Panc1 (cell line): Measurements from ENCODE around the gene NRDC. TPM values are rescaled to one million over a fixed set of nuclear protein-coding genes. Genes with fewer than 3 reads are reported as not detected.
A peak's percentile ranks its signal among the peaks of the same experiment; 100 is the strongest.

Source experiments
- ATAC-seq: fragments of 200-7000 bp; cut with Tn5 transposase; 2 replicates; pipeline ENCODE4 v1.9.1; 2020; ENCODE audit warnings: mild to moderate bottlenecking, moderate library complexity
- BruUV-seq: library from RNA; stranded (reverse); fragments of 400-500 nt; replicated peaks from 2 replicates; lab custom pipeline; 2021; lab: Mats Ljungman, UMichigan
- CTCF ChIA-PET: fragments of 300-600 bp; sonication (Branson Sonifier 250); formaldehyde crosslinking; loops from one replicate; lab custom pipeline; 2022; ENCODE audit warnings: antibody characterized with exemption; lab: Charles Lee
- POLR2A ChIA-PET: fragments of 300-600 bp; sonication (Branson Sonifier 250); formaldehyde crosslinking; loops from one replicate; lab custom pipeline; 2022; ENCODE audit warnings: antibody characterized with exemption; lab: Charles Lee
- DNase-seq: peaks from one replicate; pipeline ENCODE4 v3.0.0-alpha.2; 2010; ENCODE audit warnings: low read depth, low spot score
- H3K27ac ChIP-seq: 2 replicates; pipeline ENCODE4 v1.5.1; 2011; ENCODE audit warnings: mild to moderate bottlenecking, low read length, inconsistent platforms
- H3K27me3 ChIP-seq: fragments of 200-500 bp; sonication (Bioruptor generic); 2 replicates; pipeline ENCODE4 v1.6.0; 2014; ENCODE audit warnings: low read length, inconsistent platforms; ENCODE audit not compliant: control insufficient read depth, insufficient read depth
- H3K36me3 ChIP-seq: fragments of 200-500 bp; sonication (Bioruptor generic); 2 replicates; pipeline ENCODE4 v1.5.1; 2014; ENCODE audit warnings: inconsistent platforms, mild to moderate bottlenecking, low read length, moderate library complexity; ENCODE audit not compliant: control insufficient read depth, insufficient read depth
- H3K4me1 ChIP-seq: 2 replicates; pipeline ENCODE4 v1.5.1; 2011; ENCODE audit warnings: inconsistent platforms, mild to moderate bottlenecking, low read length, moderate library complexity; ENCODE audit not compliant: control insufficient read depth, insufficient read depth
- H3K4me3 ChIP-seq, 2 experiments: 2 replicates each; pipeline ENCODE4 v1.5.1; 2011 to 2012; ENCODE audit warnings: low read depth in 2 of 2, low read length in 2 of 2, mild to moderate bottlenecking in 2 of 2, inconsistent platforms in 1 of 2, moderate library complexity in 1 of 2
- H3K9me3 ChIP-seq: fragments of 200-500 bp; sonication (Bioruptor generic); 2 replicates; pipeline ENCODE4 v1.5.1; 2014; ENCODE audit warnings: low read depth, mild to moderate bottlenecking, inconsistent platforms, low read length, moderate library complexity; ENCODE audit not compliant: control insufficient read depth, insufficient read depth
- POLR2AphosphoS5 ChIP-seq: IDR thresholded peaks from 2 replicates; pipeline ENCODE4 v1.6.1; 2012; ENCODE audit warnings: mild to moderate bottlenecking, low read depth, low read length, moderate library complexity
- SIN3A ChIP-seq: IDR thresholded peaks from 2 replicates; pipeline ENCODE4 v1.6.1; 2012; ENCODE audit warnings: low read depth, mild to moderate bottlenecking, low read length, moderate library complexity, borderline replicate concordance; ENCODE audit not compliant: insufficient read depth
- TCF7L2 ChIP-seq: IDR thresholded peaks from 2 replicates; pipeline ENCODE4 v1.6.1; 2011; ENCODE audit warnings: mild to moderate bottlenecking, low read depth, low read length, inconsistent platforms
- in situ Hi-C: cut with HindIII; loops from 2 replicates; pipeline ENCODE4 v1.10.0; 2016; ENCODE audit warnings: low sequenced_read_pairs, low pct_unique_long_range_greater_than_20kb
- intact Hi-C: fragments of 100-400 bp; cut with micrococcal nuclease; formaldehyde crosslinking; loops from one replicate; pipeline ENCODE4 v1.10.0; 2022; ENCODE audit not compliant: unreplicated experiment
- total RNA-seq: library from RNA; stranded (reverse); gene quantifications from one replicate; pipeline ENCODE4 v1.2.1, GENCODE V29; 2021; ENCODE audit not compliant: unreplicated experiment
- TF ChIP-seq, protein P1 (sequence below): fragments of 450-650 bp; IDR thresholded peaks from 2 replicates; pipeline ENCODE4 v1.5.1; 2017; ENCODE audit warnings: mild to moderate bottlenecking
- TF ChIP-seq, protein P2 (sequence below), 2 experiments: IDR thresholded peaks; 2 replicates each; pipeline ENCODE4 v1.6.1; 2011 to 2012; ENCODE audit warnings: low read depth in 2 of 2, control low read depth in 1 of 2, low read length in 1 of 2, mild to moderate bottlenecking in 1 of 2, moderate library complexity in 1 of 2; ENCODE audit not compliant: insufficient read depth in 1 of 2

NRDC gene
- total RNA-seq, 1 experiment from 2014 or later = 180 TPM

- ChIA-PET POLR2A (no interaction called here), CTCF (no interaction called here)
- in situ Hi-C loops = no loop called here
These were observed 10.9 kb downstream of the NRDC start for GRCh38 chr1:51867479-51868232.

GRCh38 chr1:51863384-51863783 is 15.1 kb downstream of the NRDC start:
- no TSS peak for BruUV-seq

More at GRCh38 chr1:51867479-51868232, 10.9 kb downstream of the NRDC start:
- intact Hi-C loops = no loop called here
- no peak overlapping the region for H3K4me3 ChIP-seq
- no peaks in the 10 kb centered on the region for H3K4me1 ChIP-seq
- H3K27me3 ChIP-seq = no peaks in the 10 kb centered on the region
- BruUV-seq = TSS peak; percentile 1
- H3K36me3 ChIP-seq = no peaks in the 10 kb centered on the region
- no peak for DNase-seq
- no peak for ATAC-seq
- no peaks in the 10 kb centered on the region for H3K9me3 ChIP-seq
- H3K27ac ChIP-seq = no peak overlapping the region
- TF ChIP-seq, protein P1, sequence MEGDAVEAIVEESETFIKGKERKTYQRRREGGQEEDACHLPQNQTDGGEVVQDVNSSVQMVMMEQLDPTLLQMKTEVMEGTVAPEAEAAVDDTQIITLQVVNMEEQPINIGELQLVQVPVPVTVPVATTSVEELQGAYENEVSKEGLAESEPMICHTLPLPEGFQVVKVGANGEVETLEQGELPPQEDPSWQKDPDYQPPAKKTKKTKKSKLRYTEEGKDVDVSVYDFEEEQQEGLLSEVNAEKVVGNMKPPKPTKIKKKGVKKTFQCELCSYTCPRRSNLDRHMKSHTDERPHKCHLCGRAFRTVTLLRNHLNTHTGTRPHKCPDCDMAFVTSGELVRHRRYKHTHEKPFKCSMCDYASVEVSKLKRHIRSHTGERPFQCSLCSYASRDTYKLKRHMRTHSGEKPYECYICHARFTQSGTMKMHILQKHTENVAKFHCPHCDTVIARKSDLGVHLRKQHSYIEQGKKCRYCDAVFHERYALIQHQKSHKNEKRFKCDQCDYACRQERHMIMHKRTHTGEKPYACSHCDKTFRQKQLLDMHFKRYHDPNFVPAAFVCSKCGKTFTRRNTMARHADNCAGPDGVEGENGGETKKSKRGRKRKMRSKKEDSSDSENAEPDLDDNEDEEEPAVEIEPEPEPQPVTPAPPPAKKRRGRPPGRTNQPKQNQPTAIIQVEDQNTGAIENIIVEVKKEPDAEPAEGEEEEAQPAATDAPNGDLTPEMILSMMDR = no peak
- TF ChIP-seq, protein P2, sequence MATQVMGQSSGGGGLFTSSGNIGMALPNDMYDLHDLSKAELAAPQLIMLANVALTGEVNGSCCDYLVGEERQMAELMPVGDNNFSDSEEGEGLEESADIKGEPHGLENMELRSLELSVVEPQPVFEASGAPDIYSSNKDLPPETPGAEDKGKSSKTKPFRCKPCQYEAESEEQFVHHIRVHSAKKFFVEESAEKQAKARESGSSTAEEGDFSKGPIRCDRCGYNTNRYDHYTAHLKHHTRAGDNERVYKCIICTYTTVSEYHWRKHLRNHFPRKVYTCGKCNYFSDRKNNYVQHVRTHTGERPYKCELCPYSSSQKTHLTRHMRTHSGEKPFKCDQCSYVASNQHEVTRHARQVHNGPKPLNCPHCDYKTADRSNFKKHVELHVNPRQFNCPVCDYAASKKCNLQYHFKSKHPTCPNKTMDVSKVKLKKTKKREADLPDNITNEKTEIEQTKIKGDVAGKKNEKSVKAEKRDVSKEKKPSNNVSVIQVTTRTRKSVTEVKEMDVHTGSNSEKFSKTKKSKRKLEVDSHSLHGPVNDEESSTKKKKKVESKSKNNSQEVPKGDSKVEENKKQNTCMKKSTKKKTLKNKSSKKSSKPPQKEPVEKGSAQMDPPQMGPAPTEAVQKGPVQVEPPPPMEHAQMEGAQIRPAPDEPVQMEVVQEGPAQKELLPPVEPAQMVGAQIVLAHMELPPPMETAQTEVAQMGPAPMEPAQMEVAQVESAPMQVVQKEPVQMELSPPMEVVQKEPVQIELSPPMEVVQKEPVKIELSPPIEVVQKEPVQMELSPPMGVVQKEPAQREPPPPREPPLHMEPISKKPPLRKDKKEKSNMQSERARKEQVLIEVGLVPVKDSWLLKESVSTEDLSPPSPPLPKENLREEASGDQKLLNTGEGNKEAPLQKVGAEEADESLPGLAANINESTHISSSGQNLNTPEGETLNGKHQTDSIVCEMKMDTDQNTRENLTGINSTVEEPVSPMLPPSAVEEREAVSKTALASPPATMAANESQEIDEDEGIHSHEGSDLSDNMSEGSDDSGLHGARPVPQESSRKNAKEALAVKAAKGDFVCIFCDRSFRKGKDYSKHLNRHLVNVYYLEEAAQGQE (IDR thresholded peaks at IDR 0.05; ENCODE audit: insufficient read depth in 1 of 2, low read depth in 2 of 2, low read length in 1 of 2) = no peak
- TF ChIP-seq POLR2AphosphoS5 (no peak), SIN3A (no peak), TCF7L2 (no peak)

More at GRCh38 chr1:51863384-51863783, 15.1 kb downstream of the NRDC start:
- H3K27me3 ChIP-seq = no peaks in the 10 kb centered on the region
- ATAC-seq = no peak
- no peaks in the 10 kb centered on the region for H3K9me3 ChIP-seq
- TF ChIP-seq, protein P1 = no peak
- TF ChIP-seq, protein P2 (IDR thresholded peaks at IDR 0.05; ENCODE audit: insufficient read depth in 1 of 2, low read depth in 2 of 2, low read length in 1 of 2) = no peak
- TF ChIP-seq POLR2AphosphoS5 (no peak), SIN3A (no peak)
- DNase-seq = no peak
- POLR2A ChIA-PET = no interaction called here
- intact Hi-C loops = no loop called here
- H3K4me1 ChIP-seq = no peaks in the 10 kb centered on the region
- in situ Hi-C loops = no loop called here
- no peaks in the 10 kb centered on the region for H3K36me3 ChIP-seq
- H3K27ac ChIP-seq = no peak overlapping the region
- CTCF ChIA-PET = no interaction called here
- H3K4me3 ChIP-seq = no peak overlapping the region
